Gastrocnemius medialis (tissue), 4 donors: Measurements from ENCODE around the gene MYD88.

Experiments
- POLR2A ChIP-seq, 2 donors: fragments of 450-650 bp; IDR thresholded peaks; one replicate each; pipeline ENCODE4 v1.6.1; 2017; ENCODE audit warnings: antibody characterized with exemption in 2 of 2, mild to moderate bottlenecking in 2 of 2, moderate library complexity in 2 of 2
- TF ChIP-seq, protein P1 (sequence below), 5 experiments: fragments of 450-650 bp in 3 of 5; fragments of 200-600 bp in 2 of 5; sonication (generic) in 2 of 5; IDR thresholded peaks in 4 of 5; conservative IDR thresholded peaks in 1 of 5; 1 replicate in 4 of 5; 2 replicates in 1 of 5; pipeline ENCODE4 v1.5.1; 2016 to 2019; ENCODE audit warnings: antibody characterized with exemption in 5 of 5, mild to moderate bottlenecking in 3 of 5, moderate library complexity in 3 of 5

DNA sequence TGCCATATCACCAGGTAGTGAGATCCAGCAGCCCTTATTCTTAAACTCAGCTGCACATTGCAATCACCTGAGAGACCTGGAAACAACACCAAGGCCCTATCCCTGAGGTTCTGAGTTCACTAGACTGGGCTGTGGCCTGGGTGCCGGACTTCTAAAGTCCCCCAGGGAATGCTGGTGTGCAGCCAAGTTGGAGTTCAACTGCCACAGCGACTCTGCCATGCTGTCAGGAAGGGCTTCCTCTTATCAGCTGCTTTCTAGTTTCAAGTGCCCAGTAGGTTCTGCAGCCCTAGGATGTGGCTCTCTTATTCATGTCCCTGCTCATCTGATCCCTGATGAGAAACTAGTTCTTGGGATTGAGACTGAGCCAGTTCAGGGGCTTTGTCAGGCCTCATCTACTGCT is 49.3 kb upstream of the MYD88 start:
- TF ChIP-seq, protein P1, sequence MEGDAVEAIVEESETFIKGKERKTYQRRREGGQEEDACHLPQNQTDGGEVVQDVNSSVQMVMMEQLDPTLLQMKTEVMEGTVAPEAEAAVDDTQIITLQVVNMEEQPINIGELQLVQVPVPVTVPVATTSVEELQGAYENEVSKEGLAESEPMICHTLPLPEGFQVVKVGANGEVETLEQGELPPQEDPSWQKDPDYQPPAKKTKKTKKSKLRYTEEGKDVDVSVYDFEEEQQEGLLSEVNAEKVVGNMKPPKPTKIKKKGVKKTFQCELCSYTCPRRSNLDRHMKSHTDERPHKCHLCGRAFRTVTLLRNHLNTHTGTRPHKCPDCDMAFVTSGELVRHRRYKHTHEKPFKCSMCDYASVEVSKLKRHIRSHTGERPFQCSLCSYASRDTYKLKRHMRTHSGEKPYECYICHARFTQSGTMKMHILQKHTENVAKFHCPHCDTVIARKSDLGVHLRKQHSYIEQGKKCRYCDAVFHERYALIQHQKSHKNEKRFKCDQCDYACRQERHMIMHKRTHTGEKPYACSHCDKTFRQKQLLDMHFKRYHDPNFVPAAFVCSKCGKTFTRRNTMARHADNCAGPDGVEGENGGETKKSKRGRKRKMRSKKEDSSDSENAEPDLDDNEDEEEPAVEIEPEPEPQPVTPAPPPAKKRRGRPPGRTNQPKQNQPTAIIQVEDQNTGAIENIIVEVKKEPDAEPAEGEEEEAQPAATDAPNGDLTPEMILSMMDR (IDR thresholded peaks at IDR 0.05 in 4 of 5, conservative IDR thresholded peaks at IDR 0.05 in 1 of 5) = no peak
- no peak for TF ChIP-seq POLR2A (IDR thresholded peaks at IDR 0.05)
